Caco-2 (cell line): Measurements from ENCODE around the gene TRIB2. TPM values are rescaled to one million over a fixed set of nuclear protein-coding genes. Genes with fewer than 3 reads are reported as not detected.

Experiments used
- BruUV-seq: library from RNA; stranded (reverse); fragments of 400-500 nt; replicated peaks from 2 replicates; lab custom pipeline; 2021; lab: Mats Ljungman, UMichigan
- CTCF ChIA-PET: fragments of 300-600 bp; sonication (Branson Sonifier 250); formaldehyde crosslinking; loops from one replicate; lab custom pipeline; 2022; ENCODE audit warnings: antibody characterized with exemption; lab: Charles Lee
- POLR2A ChIA-PET: fragments of 300-600 bp; sonication (Branson Sonifier 250); formaldehyde crosslinking; loops from one replicate; lab custom pipeline; 2022; ENCODE audit warnings: antibody characterized with exemption; lab: Charles Lee
- DNase-seq, 2 experiments: peaks; one replicate each; pipeline versions ENCODE4 v3.0.0 to v3.0.0-alpha.2; 2020 to 2022
- H3K27me3 ChIP-seq: replicated peaks from 2 replicates; pipeline ENCODE4 v1.6.0; 2011; ENCODE audit warnings: low read length; ENCODE audit not compliant: control insufficient read depth, insufficient read depth
- H3K36me3 ChIP-seq: 2 replicates; pipeline ENCODE4 v1.5.1; 2011; ENCODE audit warnings: low read length; ENCODE audit not compliant: control insufficient read depth, insufficient read depth
- H3K4me1 ChIP-seq: fragments of 250-450 bp; sonication (Bioruptor Pico); 2 replicates; pipeline ENCODE4 v1.5.1; 2020; ENCODE audit warnings: mild to moderate bottlenecking
- H3K4me3 ChIP-seq: 2 replicates; pipeline ENCODE4 v1.5.1; 2011; ENCODE audit warnings: low read depth, mild to moderate bottlenecking, control low read depth, low read length
- H3K9me3 ChIP-seq: fragments of 250-450 bp; sonication (Bioruptor Pico); 2 replicates; pipeline ENCODE4 v1.5.1; 2020; ENCODE audit warnings: mild to moderate bottlenecking, moderate library complexity
- H3K27ac Mint-ChIP-seq: one replicate; pipeline ENCODE4 v1.8.0; 2022; ENCODE audit warnings: mixed read lengths; ENCODE audit not compliant: unreplicated experiment
- H3K27me3 Mint-ChIP-seq: one replicate; pipeline ENCODE4 v1.8.0; 2022; ENCODE audit warnings: mixed read lengths; ENCODE audit not compliant: insufficient read depth, unreplicated experiment
- H3K36me3 Mint-ChIP-seq: one replicate; pipeline ENCODE4 v1.8.0; 2022; ENCODE audit warnings: mild to moderate bottlenecking, mixed read lengths; ENCODE audit not compliant: insufficient read depth, unreplicated experiment
- H3K4me1 Mint-ChIP-seq: one replicate; pipeline ENCODE4 v1.8.0; 2022; ENCODE audit warnings: low read depth, mixed read lengths; ENCODE audit not compliant: unreplicated experiment
- H3K4me3 Mint-ChIP-seq: one replicate; pipeline ENCODE4 v1.8.0; 2022; ENCODE audit warnings: mild to moderate bottlenecking, moderate library complexity, mixed read lengths; ENCODE audit not compliant: unreplicated experiment
- H3K9me3 Mint-ChIP-seq: one replicate; pipeline ENCODE4 v1.8.0; 2022; ENCODE audit warnings: mixed read lengths; ENCODE audit not compliant: unreplicated experiment
- CTCF ChIP-seq, 2 experiments: fragments of 200-600 bp in 1 of 2; IDR thresholded peaks; 1 replicate in 1 of 2; 2 replicates in 1 of 2; pipeline versions ENCODE4 v1.5.1 to v1.8.0; 2011 to 2022; ENCODE audit warnings: antibody characterized with exemption in 1 of 2, control low read depth in 1 of 2, inconsistent platforms in 1 of 2, low read depth in 1 of 2, low read length in 1 of 2, mild to moderate bottlenecking in 1 of 2, moderate library complexity in 1 of 2; ENCODE audit not compliant: insufficient read depth in 1 of 2, severe bottlenecking in 1 of 2, unreplicated experiment in 1 of 2
- intact Hi-C: fragments of 100-400 bp; cut with micrococcal nuclease; formaldehyde crosslinking; loops from one replicate; pipeline ENCODE4 v1.10.0; 2022; ENCODE audit not compliant: unreplicated experiment
- total RNA-seq: library from RNA; stranded (reverse); gene quantifications from 2 replicates; pipeline ENCODE4 v1.2.3, GENCODE V29; 2022

The TRIB2 gene
- total RNA-seq, 1 experiment from 2014 or later: 2.9 TPM

- H3K27ac Mint-ChIP-seq: no peak overlapping the region
- DNase-seq: no peak
- H3K4me3 Mint-ChIP-seq: no peak overlapping the region
- POLR2A ChIA-PET: interaction anchor here (0.6 kb wide), 1 partner anchor 12 kb away, joined by 3 read pairs; no protein-coding TSS in a partner anchor
- CTCF ChIA-PET: no interaction called here
- BruUV-seq: no TSS peak
- no peaks in the 10 kb centered on the region for H3K36me3 Mint-ChIP-seq
- Histone ChIP-seq H3K4me3 (no peak overlapping the region), H3K4me1 (no peaks in the 10 kb centered on the region), H3K27me3 (no peaks in the 10 kb centered on the region), H3K9me3 (no peaks in the 10 kb centered on the region), H3K36me3 (no peaks in the 10 kb centered on the region)
- TF ChIP-seq CTCF (IDR thresholded peaks at IDR 0.05; ENCODE audit: insufficient read depth in 1 of 2, low read depth in 1 of 2, low read length in 1 of 2, severe bottlenecking in 1 of 2, unreplicated experiment in 1 of 2): no peak
- intact Hi-C loops: no loop called here
- H3K9me3 Mint-ChIP-seq: no peaks in the 10 kb centered on the region
- H3K27me3 Mint-ChIP-seq: peaks cover 3% of the 10 kb centered on the region
- no peaks in the 10 kb centered on the region for H3K4me1 Mint-ChIP-seq
Observed at GRCh38 chr2:12737738-12738485, 21.2 kb downstream of the TRIB2 start.

- Mint-ChIP-seq H3K36me3 (no peaks in the 10 kb centered on the region), H3K27me3 (peaks cover 3% of the 10 kb centered on the region), H3K9me3 (no peaks in the 10 kb centered on the region), H3K27ac (no peak overlapping the region), H3K4me1 (no peaks in the 10 kb centered on the region), H3K4me3 (no peak overlapping the region)
- CTCF ChIA-PET: no interaction called here
- no peak for DNase-seq
- H3K27me3 ChIP-seq: no peaks in the 10 kb centered on the region; the same call in 1 of the 2 replicates
- no peaks in the 10 kb centered on the region for H3K36me3 ChIP-seq
- no TSS peak for BruUV-seq
- H3K4me1 ChIP-seq: no peaks in the 10 kb centered on the region
- TF ChIP-seq CTCF (IDR thresholded peaks at IDR 0.05; ENCODE audit: insufficient read depth in 1 of 2, low read depth in 1 of 2, low read length in 1 of 2, severe bottlenecking in 1 of 2, unreplicated experiment in 1 of 2): no peak
- H3K9me3 ChIP-seq: no peaks in the 10 kb centered on the region
- intact Hi-C loops: no loop called here
- no peak overlapping the region for H3K4me3 ChIP-seq
- POLR2A ChIA-PET: no interaction called here
Observed at GRCh38 chr2:12739721-12740254, 23.1 kb downstream of the TRIB2 start.

GRCh38 chr2:12741380-12741779, 24.6 kb downstream of the TRIB2 start:
- no peak for TF ChIP-seq CTCF (IDR thresholded peaks at IDR 0.05; ENCODE audit: insufficient read depth in 1 of 2, low read depth in 1 of 2, low read length in 1 of 2, severe bottlenecking in 1 of 2, unreplicated experiment in 1 of 2)
- Histone ChIP-seq H3K27me3 (no peaks in the 10 kb centered on the region; the same call in 1 of the 2 replicates), H3K36me3 (no peaks in the 10 kb centered on the region), H3K9me3 (no peaks in the 10 kb centered on the region), H3K4me1 (no peaks in the 10 kb centered on the region), H3K4me3 (no peak overlapping the region)
- POLR2A ChIA-PET: no interaction called here
- H3K36me3 Mint-ChIP-seq: no peaks in the 10 kb centered on the region
- BruUV-seq: no TSS peak
- CTCF ChIA-PET: no interaction called here
- no peak overlapping the region for H3K4me3 Mint-ChIP-seq
- H3K27ac Mint-ChIP-seq: no peak overlapping the region
- peaks cover 6% of the 10 kb centered on the region for H3K27me3 Mint-ChIP-seq
- no peak for DNase-seq
- intact Hi-C loops: no loop called here
- H3K9me3 Mint-ChIP-seq: no peaks in the 10 kb centered on the region
- no peaks in the 10 kb centered on the region for H3K4me1 Mint-ChIP-seq
